NCI-H2081 (cell line): ENCODE results near the gene HCST.

Experiments used
- DNase-seq, 2 experiments: peaks; one replicate each; lab custom pipeline; 2025; lab: John Stamatoyannopoulos, UW

HCST gene

GRCh38 chr19:35937345-35938281 lies 35.3 kb downstream of the HCST start:
- DNase-seq, result no peak

GRCh38 chr19:35938282-35939224 lies 36.2 kb downstream of the HCST start:
- DNase-seq, result no peak

GRCh38 chr19:35939307-35940077 lies 37.2 kb downstream of the HCST start:
- no peak for DNase-seq

GRCh38 chr19:35940078-35940775 lies 37.9 kb downstream of the HCST start:
- no peak for DNase-seq

GRCh38 chr19:35940839-35941238 lies 38.5 kb downstream of the HCST start:
- DNase-seq, result no peak

GRCh38 chr19:35942235-35942634 lies 39.9 kb downstream of the HCST start:
- DNase-seq, result no peak

GRCh38 chr19:35943321-35944301 lies 41.3 kb downstream of the HCST start:
- no peak for DNase-seq

GRCh38 chr19:35944556-35944955 lies 42.2 kb downstream of the HCST start:
- DNase-seq, result no peak

GRCh38 chr19:35945121-35945790 lies 42.9 kb downstream of the HCST start:
- DNase-seq, result no peak

GRCh38 chr19:35946203-35946602 lies 43.9 kb downstream of the HCST start:
- DNase-seq, result no peak

GRCh38 chr19:35949131-35949530 lies 46.8 kb downstream of the HCST start:
- no peak for DNase-seq
